Keratinocyte (primary cell): ENCODE results near the gene EXOC3L2. TPM values are rescaled to one million over a fixed set of nuclear protein-coding genes. Genes with fewer than 3 reads are reported as not detected.

Experiments used
- DNase-seq: peaks from one replicate; pipeline ENCODE4 v3.0.0-alpha.2; 2011; ENCODE audit warnings: low read depth, missing footprints, low spot score
- FAIRE-seq: peaks from 2 replicates; lab custom pipeline; 2011; peaks lifted over from hg19 to GRCh38; lab: Jason Lieb, UNC
- H2AFZ ChIP-seq: 2 replicates; pipeline ENCODE4 v1.6.0; 2012; ENCODE audit warnings: low read length, control low read depth, inconsistent platforms; ENCODE audit not compliant: control insufficient read depth
- H3K27ac ChIP-seq: 2 replicates; pipeline ENCODE4 v1.5.1; 2011; ENCODE audit warnings: low read length; ENCODE audit not compliant: control insufficient read depth, insufficient read depth
- H3K27me3 ChIP-seq: 3 replicates; pipeline ENCODE4 v1.6.0; 2011; ENCODE audit warnings: low read length; ENCODE audit not compliant: control insufficient read depth, insufficient read depth; ENCODE audit errors: extremely low read depth
- H3K36me3 ChIP-seq, 2 experiments: 2 replicates in 1 of 2; 3 replicates in 1 of 2; pipeline ENCODE4 v1.5.1; 2011; ENCODE audit warnings: low read length in 2 of 2, mild to moderate bottlenecking in 1 of 2; ENCODE audit not compliant: control insufficient read depth in 2 of 2, insufficient read depth in 2 of 2; ENCODE audit errors: extremely low read depth in 1 of 2
- H3K4me1 ChIP-seq: 3 replicates; pipeline ENCODE4 v1.5.1; 2011; ENCODE audit warnings: low read length; ENCODE audit not compliant: control insufficient read depth, insufficient read depth; ENCODE audit errors: extremely low read depth
- H3K4me2 ChIP-seq: 3 replicates; pipeline ENCODE4 v1.6.0; 2011; ENCODE audit warnings: low read depth, low read length; ENCODE audit not compliant: control insufficient read depth, insufficient read depth; ENCODE audit errors: extremely low read depth
- H3K4me3 ChIP-seq, 3 experiments: fragments of 200-600 bp in 1 of 3; sonication (generic) in 1 of 3; 2 replicates in 2 of 3; 3 replicates in 1 of 3; pipeline ENCODE4 v1.5.1; 2011 to 2016; ENCODE audit warnings: low read length in 3 of 3, mild to moderate bottlenecking in 3 of 3, control low read depth in 2 of 3, inconsistent platforms in 1 of 3, low read depth in 1 of 3, mixed read lengths in 1 of 3, mixed run types in 1 of 3, moderate library complexity in 1 of 3; ENCODE audit not compliant: control insufficient read depth in 2 of 3, insufficient read depth in 2 of 3; ENCODE audit errors: extremely low read depth in 1 of 3
- H3K79me2 ChIP-seq: 2 replicates; pipeline ENCODE4 v1.6.0; 2012; ENCODE audit warnings: low read length; ENCODE audit not compliant: control insufficient read depth, insufficient read depth
- H3K9ac ChIP-seq: 3 replicates; pipeline ENCODE4 v1.6.0; 2011; ENCODE audit warnings: low read length; ENCODE audit not compliant: control insufficient read depth, insufficient read depth; ENCODE audit errors: extremely low read depth
- H3K9me1 ChIP-seq: 3 replicates; pipeline ENCODE4 v1.6.0; 2011; ENCODE audit warnings: low read length; ENCODE audit not compliant: control insufficient read depth, insufficient read depth; ENCODE audit errors: extremely low read depth
- H3K9me3 ChIP-seq: 2 replicates; pipeline ENCODE4 v1.5.1; 2012; ENCODE audit warnings: low read depth, low read length; ENCODE audit not compliant: control insufficient read depth
- H4K20me1 ChIP-seq: 3 replicates; pipeline ENCODE4 v1.6.0; 2011; ENCODE audit warnings: low read length; ENCODE audit not compliant: control insufficient read depth, insufficient read depth; ENCODE audit errors: extremely low read depth
- CTCF ChIP-seq, 3 experiments: IDR thresholded peaks in 1 of 3; conservative IDR thresholded peaks in 1 of 3; optimal IDR thresholded peaks in 1 of 3; 2 replicates in 2 of 3; 3 replicates in 1 of 3; pipeline versions ENCODE3 to v1.5.1; 2011; ENCODE audit warnings: low read length in 3 of 3, mild to moderate bottlenecking in 3 of 3, moderate library complexity in 2 of 3, control low read depth in 1 of 3, inconsistent platforms in 1 of 3; ENCODE audit not compliant: insufficient read depth in 2 of 3; ENCODE audit errors: extremely low read depth in 1 of 3
- EZH2 ChIP-seq: IDR thresholded peaks from one replicate; pipeline ENCODE4 v1.6.1; 2012; ENCODE audit warnings: inconsistent platforms, mild to moderate bottlenecking, low read length, moderate library complexity
- dilution Hi-C: fragments of 300-500 bp; cut with MboI; formaldehyde crosslinking; loops from one replicate; pipeline ENCODE4 v1.7.0; 2020; ENCODE audit warnings: low sequenced_read_pairs; ENCODE audit not compliant: extremely low pct_ligation_motif_present
- polyA plus RNA-seq, 5 experiments: library from polyadenylated mRNA; depleted of rRNA in 3 of 5; stranded (reverse) in 3 of 5; stranded (forward) in 1 of 5; unstranded in 1 of 5; fragments of >200 nt; gene quantifications; 1 replicate in 1 of 5; 2 replicates in 3 of 5; 3 replicates in 1 of 5; pipeline versions ENCODE4 v1.2.1 to v1.2.3, GENCODE V29; 2011 to 2012; ENCODE audit warnings: missing spikeins in 2 of 5, low read depth in 1 of 5, low replicate concordance in 1 of 5

Gene EXOC3L2
- polyA plus RNA-seq, 1 donor (not counting 4 experiments of a cell fraction or from before 2014, with no cell fraction given), result 0.08 TPM

GRCh38 chr19:45280471-45280961 is 35.3 kb upstream of the EXOC3L2 start:
- H3K79me2 ChIP-seq, result no peaks in the 10 kb centered on the region
- no peak overlapping the region for H3K4me2 ChIP-seq
- H3K27ac ChIP-seq, result no peak overlapping the region
- no peaks in the 10 kb centered on the region for H4K20me1 ChIP-seq
- H3K9me3 ChIP-seq, result no peaks in the 10 kb centered on the region
- H3K36me3 ChIP-seq, result peaks cover 14 to 26% of the 10 kb centered on the region in 2 experiments
- FAIRE-seq (no peak), DNase-seq (no peak)
- H3K9me1 ChIP-seq, result no peaks in the 10 kb centered on the region
- no peak overlapping the region for H3K4me3 ChIP-seq
- no peaks in the 10 kb centered on the region for H3K4me1 ChIP-seq
- no peak overlapping the region for H3K9ac ChIP-seq
- no peak for TF ChIP-seq EZH2
- no peak for TF ChIP-seq CTCF (optimal IDR thresholded peaks at IDR 0.05 in 1 of 3, IDR thresholded peaks at IDR 0.05 in 1 of 3, conservative IDR thresholded peaks at IDR 0.05 in 1 of 3; ENCODE audit: extremely low read depth in 1 of 3, insufficient read depth in 2 of 3, low read length in 3 of 3)
- no peaks in the 10 kb centered on the region for H3K27me3 ChIP-seq
- dilution Hi-C loops, result no loop called here
- H2AFZ ChIP-seq, result no peak overlapping the region

GRCh38 chr19:45279587-45280192 is 34.5 kb upstream of the EXOC3L2 start:
- dilution Hi-C loops, result no loop called here
- Histone ChIP-seq H3K4me2 (no peak overlapping the region), H2AFZ (no peak overlapping the region), H3K4me3 (no peak overlapping the region), H3K9me1 (no peaks in the 10 kb centered on the region), H3K27ac (no peak overlapping the region), H3K36me3 (peaks cover 17 to 30% of the 10 kb centered on the region in 2 experiments), H3K79me2 (no peaks in the 10 kb centered on the region), H3K9ac (no peak overlapping the region), H4K20me1 (no peaks in the 10 kb centered on the region), H3K27me3 (no peaks in the 10 kb centered on the region), H3K4me1 (no peaks in the 10 kb centered on the region), H3K9me3 (no peaks in the 10 kb centered on the region)
- DNase-seq (no peak), FAIRE-seq (no peak)
- TF ChIP-seq CTCF (optimal IDR thresholded peaks at IDR 0.05 in 1 of 3, IDR thresholded peaks at IDR 0.05 in 1 of 3, conservative IDR thresholded peaks at IDR 0.05 in 1 of 3; ENCODE audit: extremely low read depth in 1 of 3, insufficient read depth in 2 of 3, low read length in 3 of 3), result no peak
- no peak for TF ChIP-seq EZH2
